DND-41 (cell line): Measurements from ENCODE around the gene ARSG.
"Not testable (repeated sequence)": the region's sequence is repeated elsewhere in the genome, so short reads cannot be mapped to it uniquely, and the experiment has no call there.

Source experiments
- EZH2 ChIP-seq: IDR thresholded peaks from 3 replicates; pipeline ENCODE4 v1.6.1; 2012; ENCODE audit warnings: borderline replicate concordance, low read depth, mild to moderate bottlenecking, moderate library complexity, low read length, inconsistent platforms; ENCODE audit not compliant: severe bottlenecking
- TF ChIP-seq, protein P1 (sequence below): IDR thresholded peaks from 2 replicates; pipeline ENCODE4 v1.5.1; 2012; ENCODE audit warnings: borderline replicate concordance, low read length, moderate library complexity, mild to moderate bottlenecking; ENCODE audit not compliant: poor library complexity, severe bottlenecking; ENCODE audit errors: extremely low read depth

DNA sequence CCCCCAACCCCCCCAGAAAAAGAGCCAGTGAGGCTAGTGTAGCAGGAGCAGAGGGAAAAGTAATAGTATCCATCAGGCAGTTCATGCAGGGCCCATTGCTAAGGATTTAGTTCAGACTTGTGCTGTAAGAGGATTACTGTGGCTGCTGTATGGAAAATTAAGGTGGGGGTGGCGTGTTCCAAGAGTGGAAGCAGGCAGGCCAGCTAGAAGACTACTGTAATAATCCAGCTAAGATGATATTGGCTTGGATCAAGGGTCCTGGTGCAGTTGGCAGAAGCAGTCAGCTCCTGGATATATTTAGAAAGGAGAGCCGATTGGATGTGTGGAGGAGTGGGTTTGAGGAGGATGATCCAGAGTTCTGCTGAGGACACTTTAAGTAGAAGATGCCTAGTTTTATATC lies 28.8 kb upstream of the ARSG start:
- TF ChIP-seq EZH2, result not testable (repeated sequence)
- TF ChIP-seq, protein P1, sequence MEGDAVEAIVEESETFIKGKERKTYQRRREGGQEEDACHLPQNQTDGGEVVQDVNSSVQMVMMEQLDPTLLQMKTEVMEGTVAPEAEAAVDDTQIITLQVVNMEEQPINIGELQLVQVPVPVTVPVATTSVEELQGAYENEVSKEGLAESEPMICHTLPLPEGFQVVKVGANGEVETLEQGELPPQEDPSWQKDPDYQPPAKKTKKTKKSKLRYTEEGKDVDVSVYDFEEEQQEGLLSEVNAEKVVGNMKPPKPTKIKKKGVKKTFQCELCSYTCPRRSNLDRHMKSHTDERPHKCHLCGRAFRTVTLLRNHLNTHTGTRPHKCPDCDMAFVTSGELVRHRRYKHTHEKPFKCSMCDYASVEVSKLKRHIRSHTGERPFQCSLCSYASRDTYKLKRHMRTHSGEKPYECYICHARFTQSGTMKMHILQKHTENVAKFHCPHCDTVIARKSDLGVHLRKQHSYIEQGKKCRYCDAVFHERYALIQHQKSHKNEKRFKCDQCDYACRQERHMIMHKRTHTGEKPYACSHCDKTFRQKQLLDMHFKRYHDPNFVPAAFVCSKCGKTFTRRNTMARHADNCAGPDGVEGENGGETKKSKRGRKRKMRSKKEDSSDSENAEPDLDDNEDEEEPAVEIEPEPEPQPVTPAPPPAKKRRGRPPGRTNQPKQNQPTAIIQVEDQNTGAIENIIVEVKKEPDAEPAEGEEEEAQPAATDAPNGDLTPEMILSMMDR, result not testable (repeated sequence)
